ENCODE data around the gene SHROOM3.
A peak's percentile ranks its signal among the peaks of the same experiment; 100 is the strongest.

The SHROOM3 gene

GRCh38 chr4:76811604-76812412 lies 376.8 kb downstream of the SHROOM3 start:
- Histone ChIP-seq H3K4me3 (ENCODE audit: low read depth in 1 of 2, low read length in 2 of 2) (no peak overlapping the region), H3K9ac (ENCODE audit: low read depth in 1 of 2, low read length in 2 of 2) (no peak overlapping the region), H3K4me1 (ENCODE audit: control insufficient read depth in 1 of 2, insufficient read depth in 2 of 2, low read length in 2 of 2) (peaks cover 0 to 5% of the 10 kb centered on the region in 2 donors), H3K27ac (ENCODE audit: low read depth, low read length) (no peak overlapping the region), H3K36me3 (ENCODE audit: control insufficient read depth in 1 of 2, insufficient read depth in 2 of 2, low read length in 2 of 2) (no peaks in the 10 kb centered on the region), H3K27me3 (ENCODE audit: control insufficient read depth in 1 of 2, insufficient read depth in 2 of 2, low read length in 2 of 2) (no peaks in the 10 kb centered on the region), H3K9me3 (ENCODE audit: control insufficient read depth in 1 of 2, low read length in 2 of 2) (peaks cover 6 to 14% of the 10 kb centered on the region in 2 donors)

DNA sequence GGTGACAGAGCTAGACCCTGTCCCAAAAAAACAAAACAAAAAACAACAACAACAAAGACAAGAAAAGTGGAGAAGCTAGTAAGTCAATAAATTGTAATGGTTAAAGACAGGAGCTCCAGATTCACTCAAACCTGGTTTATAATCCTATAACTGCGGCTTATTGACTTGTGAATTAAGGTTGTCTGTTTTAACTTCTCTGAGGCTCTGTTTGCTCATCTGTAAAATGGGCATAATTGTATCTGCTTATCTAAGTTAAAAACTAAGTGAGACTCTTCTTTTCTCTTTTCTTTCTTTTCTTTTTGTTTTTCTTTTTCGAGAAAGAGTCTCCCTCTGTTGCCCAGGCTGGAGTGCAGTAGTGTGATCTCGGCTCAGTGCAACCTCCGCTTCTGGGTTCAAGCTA lies 378.0 kb downstream of the SHROOM3 start:
- no peak overlapping the region for H3K27ac ChIP-seq (ENCODE audit: low read depth, low read length)
- H3K4me3 ChIP-seq (ENCODE audit: low read depth in 1 of 2, low read length in 2 of 2), result no peak overlapping the region
- H3K9me3 ChIP-seq (ENCODE audit: control insufficient read depth in 1 of 2, low read length in 2 of 2), result peaks cover 6 to 9% of the 10 kb centered on the region in 2 donors
- peaks cover 0 to 5% of the 10 kb centered on the region in 2 donors for H3K4me1 ChIP-seq (ENCODE audit: control insufficient read depth in 1 of 2, insufficient read depth in 2 of 2, low read length in 2 of 2)
- H3K36me3 ChIP-seq (ENCODE audit: control insufficient read depth in 1 of 2, insufficient read depth in 2 of 2, low read length in 2 of 2), result no peaks in the 10 kb centered on the region
- no peaks in the 10 kb centered on the region for H3K27me3 ChIP-seq (ENCODE audit: control insufficient read depth in 1 of 2, insufficient read depth in 2 of 2, low read length in 2 of 2)
- H3K9ac ChIP-seq (ENCODE audit: low read depth in 1 of 2, low read length in 2 of 2), result no peak overlapping the region

DNA sequence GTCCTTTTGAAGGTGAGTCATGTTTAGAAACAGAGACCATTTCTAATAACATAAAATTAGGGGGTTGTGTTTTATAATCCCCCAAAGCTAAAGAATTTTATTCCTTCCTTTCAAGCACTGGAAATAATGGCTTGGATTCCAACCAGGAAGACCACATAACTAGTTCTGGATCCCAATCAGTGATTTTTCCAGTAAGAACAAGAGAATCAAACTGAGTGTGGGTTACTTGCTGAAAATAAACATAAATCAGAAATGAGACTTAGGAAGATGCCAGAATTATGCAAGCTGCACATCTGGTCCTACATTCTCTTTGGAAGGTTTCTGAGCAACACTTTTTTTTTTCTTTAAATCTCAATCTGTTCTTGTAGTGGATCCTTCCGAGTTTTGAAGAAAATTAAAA lies 386.6 kb downstream of the SHROOM3 start:
- Histone ChIP-seq H3K9ac (ENCODE audit: low read depth in 1 of 2, low read length in 2 of 2) (no peak overlapping the region), H3K36me3 (ENCODE audit: control insufficient read depth in 1 of 2, insufficient read depth in 2 of 2, low read length in 2 of 2) (no peaks in the 10 kb centered on the region), H3K27me3 (ENCODE audit: control insufficient read depth in 1 of 2, insufficient read depth in 2 of 2, low read length in 2 of 2) (no peaks in the 10 kb centered on the region), H3K4me3 (ENCODE audit: low read depth in 1 of 2, low read length in 2 of 2) (no peak overlapping the region), H3K9me3 (ENCODE audit: control insufficient read depth in 1 of 2, low read length in 2 of 2) (no peaks in the 10 kb centered on the region), H3K27ac (ENCODE audit: low read depth, low read length) (no peak overlapping the region), H3K4me1 (ENCODE audit: control insufficient read depth in 1 of 2, insufficient read depth in 2 of 2, low read length in 2 of 2) (no peaks in the 10 kb centered on the region)

GRCh38 chr4:76822303-76822702 lies 387.3 kb downstream of the SHROOM3 start:
- no peaks in the 10 kb centered on the region for H3K36me3 ChIP-seq (ENCODE audit: control insufficient read depth in 1 of 2, insufficient read depth in 2 of 2, low read length in 2 of 2)
- H3K27me3 ChIP-seq (ENCODE audit: control insufficient read depth in 1 of 2, insufficient read depth in 2 of 2, low read length in 2 of 2), result no peaks in the 10 kb centered on the region
- H3K4me1 ChIP-seq (ENCODE audit: control insufficient read depth in 1 of 2, insufficient read depth in 2 of 2, low read length in 2 of 2), result no peaks in the 10 kb centered on the region
- no peak overlapping the region for H3K9ac ChIP-seq (ENCODE audit: low read depth in 1 of 2, low read length in 2 of 2)
- H3K27ac ChIP-seq (ENCODE audit: low read depth, low read length), result no peak overlapping the region
- H3K9me3 ChIP-seq (ENCODE audit: control insufficient read depth in 1 of 2, low read length in 2 of 2), result no peaks in the 10 kb centered on the region
- H3K4me3 ChIP-seq (ENCODE audit: low read depth in 1 of 2, low read length in 2 of 2), result no peak overlapping the region

GRCh38 chr4:76823495-76823894 lies 388.5 kb downstream of the SHROOM3 start:
- Histone ChIP-seq H3K4me1 (ENCODE audit: control insufficient read depth in 1 of 2, insufficient read depth in 2 of 2, low read length in 2 of 2) (no peaks in the 10 kb centered on the region), H3K9ac (ENCODE audit: low read depth in 1 of 2, low read length in 2 of 2) (no peak overlapping the region), H3K27ac (ENCODE audit: low read depth, low read length) (no peak overlapping the region), H3K4me3 (ENCODE audit: low read depth in 1 of 2, low read length in 2 of 2) (no peak overlapping the region), H3K9me3 (ENCODE audit: control insufficient read depth in 1 of 2, low read length in 2 of 2) (no peaks in the 10 kb centered on the region), H3K36me3 (ENCODE audit: control insufficient read depth in 1 of 2, insufficient read depth in 2 of 2, low read length in 2 of 2) (no peaks in the 10 kb centered on the region), H3K27me3 (ENCODE audit: control insufficient read depth in 1 of 2, insufficient read depth in 2 of 2, low read length in 2 of 2) (no peaks in the 10 kb centered on the region)

DNA sequence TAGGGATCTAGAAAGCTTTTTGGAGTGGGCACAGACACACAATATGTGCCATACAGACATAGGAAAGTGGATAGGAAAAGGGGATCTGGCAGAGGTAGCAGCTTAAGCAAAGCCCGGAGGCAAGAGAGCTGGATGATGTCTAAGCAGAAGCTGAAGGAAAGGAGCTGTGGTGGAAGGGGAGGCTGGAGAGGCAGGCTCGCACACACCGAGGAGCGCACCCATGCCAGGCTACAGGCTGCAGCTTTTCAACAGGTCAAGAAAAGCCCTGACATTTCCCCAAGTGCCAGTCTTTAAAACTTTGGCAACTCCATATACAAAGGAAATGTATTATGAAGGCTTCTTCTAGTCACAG lies 395.6 kb downstream of the SHROOM3 start:
- H3K36me3 ChIP-seq (ENCODE audit: control insufficient read depth in 1 of 2, insufficient read depth in 2 of 2, low read length in 2 of 2), result no peaks in the 10 kb centered on the region
- H3K4me1 ChIP-seq (ENCODE audit: control insufficient read depth in 1 of 2, insufficient read depth in 2 of 2, low read length in 2 of 2), result peaks cover 16 to 17% of the 10 kb centered on the region in 2 donors
- no peaks in the 10 kb centered on the region for H3K9me3 ChIP-seq (ENCODE audit: control insufficient read depth in 1 of 2, low read length in 2 of 2)
- no peaks in the 10 kb centered on the region for H3K27me3 ChIP-seq (ENCODE audit: control insufficient read depth in 1 of 2, insufficient read depth in 2 of 2, low read length in 2 of 2)
- H3K27ac ChIP-seq (ENCODE audit: low read depth, low read length), result no peak overlapping the region
- peak overlapping the region; percentile 52 to 75 for H3K9ac ChIP-seq (ENCODE audit: low read depth in 1 of 2, low read length in 2 of 2)
- peak overlapping the region; percentile 52 to 53 for H3K4me3 ChIP-seq (ENCODE audit: low read depth in 1 of 2, low read length in 2 of 2)

DNA sequence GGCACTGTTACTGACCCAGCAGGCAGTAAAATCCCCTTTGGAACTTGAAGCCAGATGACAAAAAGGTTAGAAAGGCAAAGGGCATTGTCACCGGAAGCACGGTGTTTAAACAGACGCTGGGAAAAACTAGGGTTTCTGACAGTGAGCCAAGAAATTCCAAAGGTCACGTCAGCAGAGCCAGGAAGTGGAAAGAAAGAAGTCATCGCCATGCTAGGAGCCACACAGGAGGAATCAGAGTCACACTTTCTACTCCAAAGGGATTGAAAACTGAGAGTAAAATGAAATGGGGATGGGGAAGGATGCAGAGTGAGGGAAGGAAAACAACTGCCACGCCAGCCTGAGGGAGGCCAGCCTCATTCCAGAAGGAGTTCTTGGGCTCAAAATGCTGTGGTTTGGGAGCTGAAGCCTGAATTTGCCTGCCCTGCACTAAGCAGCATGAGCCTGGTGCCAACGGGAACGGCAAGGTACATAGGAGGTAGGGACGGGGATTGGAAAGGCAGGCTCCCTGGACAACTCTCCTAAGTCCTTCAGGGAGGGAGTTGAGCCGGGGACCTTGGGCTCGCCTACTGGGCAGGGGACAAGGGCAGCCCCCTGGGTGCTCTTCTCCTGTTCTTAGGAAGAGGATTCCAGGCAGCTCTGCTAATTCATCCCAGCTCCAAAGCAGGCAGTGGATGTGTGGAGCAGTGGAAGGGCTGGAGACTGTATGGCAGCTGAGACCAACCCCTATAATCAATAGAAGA lies 396.1 kb downstream of the SHROOM3 start:
- H3K36me3 ChIP-seq (ENCODE audit: control insufficient read depth in 1 of 2, insufficient read depth in 2 of 2, low read length in 2 of 2), result no peaks in the 10 kb centered on the region
- peak overlapping the region; percentile 87 for H3K27ac ChIP-seq (ENCODE audit: low read depth, low read length)
- peaks cover 16 to 17% of the 10 kb centered on the region in 2 donors for H3K4me1 ChIP-seq (ENCODE audit: control insufficient read depth in 1 of 2, insufficient read depth in 2 of 2, low read length in 2 of 2)
- no peaks in the 10 kb centered on the region for H3K9me3 ChIP-seq (ENCODE audit: control insufficient read depth in 1 of 2, low read length in 2 of 2)
- H3K9ac ChIP-seq (ENCODE audit: low read depth in 1 of 2, low read length in 2 of 2), result peak overlapping the region; percentile 67 to 75
- H3K27me3 ChIP-seq (ENCODE audit: control insufficient read depth in 1 of 2, insufficient read depth in 2 of 2, low read length in 2 of 2), result no peaks in the 10 kb centered on the region
- peak overlapping the region; percentile 68 to 73 for H3K4me3 ChIP-seq (ENCODE audit: low read depth in 1 of 2, low read length in 2 of 2)

DNA sequence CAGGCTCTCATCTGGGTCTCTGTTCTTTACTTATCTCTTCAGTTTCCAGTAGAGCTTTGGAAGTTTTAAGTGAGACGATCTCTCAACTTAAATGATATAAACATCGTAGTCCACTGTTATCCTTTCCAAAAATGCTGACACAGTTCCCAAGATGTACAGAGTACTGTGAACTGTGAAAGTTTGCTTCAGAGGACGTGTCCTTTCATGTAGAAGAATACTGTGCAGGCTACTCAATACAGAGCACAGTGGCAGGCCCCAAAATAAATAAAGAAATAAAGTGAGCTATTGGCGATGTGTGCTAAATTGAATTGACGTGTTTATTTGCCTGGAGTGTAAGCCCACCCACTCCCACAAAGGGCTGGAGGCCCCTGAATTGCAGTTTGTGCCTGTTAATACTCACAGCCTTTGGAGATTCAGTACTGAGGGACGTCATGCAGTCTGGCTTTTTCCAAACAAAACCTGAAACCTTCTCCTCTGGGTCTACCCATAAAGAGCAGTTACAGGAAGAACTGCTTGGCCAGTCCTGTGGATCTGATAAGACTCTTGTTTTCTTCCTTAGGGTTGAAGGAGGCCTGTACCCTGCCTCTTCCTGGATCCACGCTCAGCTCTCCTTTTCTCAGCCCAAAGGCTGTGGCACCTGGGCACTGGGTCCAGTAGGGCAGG lies 396.8 kb downstream of the SHROOM3 start:
- Histone ChIP-seq H3K9me3 (ENCODE audit: control insufficient read depth in 1 of 2, low read length in 2 of 2) (no peaks in the 10 kb centered on the region), H3K27ac (ENCODE audit: low read depth, low read length) (peak overlapping the region; percentile 87), H3K27me3 (ENCODE audit: control insufficient read depth in 1 of 2, insufficient read depth in 2 of 2, low read length in 2 of 2) (no peaks in the 10 kb centered on the region), H3K4me3 (ENCODE audit: low read depth in 1 of 2, low read length in 2 of 2) (peak overlapping the region; percentile 68 to 73), H3K9ac (ENCODE audit: low read depth in 1 of 2, low read length in 2 of 2) (peak overlapping the region; percentile 67 to 75), H3K36me3 (ENCODE audit: control insufficient read depth in 1 of 2, insufficient read depth in 2 of 2, low read length in 2 of 2) (no peaks in the 10 kb centered on the region), H3K4me1 (ENCODE audit: control insufficient read depth in 1 of 2, insufficient read depth in 2 of 2, low read length in 2 of 2) (peaks cover 16 to 17% of the 10 kb centered on the region in 2 donors)

Measured in duodenal mucosa (tissue), 2 donors.